ENCODE data around the gene TAS2R31. TPM values are rescaled to one million over a fixed set of nuclear protein-coding genes. Genes with fewer than 3 reads are reported as not detected.

The TAS2R31 gene
- total and polyA plus RNA-seq, 2 of the 13 experiments (the other 11 are each of a cell fraction or from before 2014, with no cell fraction given) = 0.96 to 6.5 TPM

GRCh38 chr12:11026118-11026517, 5.1 kb downstream of the TAS2R31 start:
- WGBS (ENCODE audit: low lambda C conversion rate) = 88% methylated on average over 6 of the region's 6 CpGs
- Histone ChIP-seq H3K9me3 (ENCODE audit: low read length) (no peaks in the 10 kb centered on the region), H3K79me2 (ENCODE audit: insufficient read depth, low read length) (no peaks in the 10 kb centered on the region), H3K4me3 (replicated peaks in 1 of 3; ENCODE audit: insufficient read depth in 1 of 3, low read depth in 2 of 3, low read length in 3 of 3) (no peak overlapping the region), H3K27me3 (ENCODE audit: control insufficient read depth in 1 of 2, insufficient read depth in 2 of 2, low read length in 2 of 2) (no peaks in the 10 kb centered on the region), H4K20me1 (ENCODE audit: insufficient read depth, low read length) (no peaks in the 10 kb centered on the region), H3K9ac (ENCODE audit: insufficient read depth, low read depth, low read length) (no peak overlapping the region), H2AFZ (ENCODE audit: low read length) (no peak overlapping the region), H3K36me3 (replicated peaks in 1 of 2; ENCODE audit: control insufficient read depth in 1 of 2, insufficient read depth in 2 of 2, low read length in 2 of 2) (peaks cover 3 to 13% of the 10 kb centered on the region in 2 experiments; a peak in 3 of 5 replicates), H3K4me2 (ENCODE audit: low read depth, low read length) (no peak overlapping the region), H3K4me1 (ENCODE audit: insufficient read depth, low read length) (peaks cover 28% of the 10 kb centered on the region), H3K27ac (ENCODE audit: extremely low read length, insufficient read depth, low read length) (no peak overlapping the region)
- ATAC-seq (peak; percentile 68), FAIRE-seq (no peak), DNase-seq (ENCODE audit: low spot score) (no peak)
- TF ChIP-seq CTCF (CRISPR knock-in tag; IDR thresholded peaks at IDR 0.05) = 0 out of 2 replicates have a peak, but pooled peaks have one; percentile 6
- TF ChIP-seq ATF7-NPFF (CRISPR knock-in tag; IDR thresholded peaks at IDR 0.05; ENCODE audit: low read depth) = no peak
- BruUV-seq (replicated peaks) = no TSS peak
- POLR2A ChIA-PET = interaction anchor here (0.6 to 1.4 kb wide), 2 partner anchors 145 to 146 kb away, joined by 3 read pairs; partner anchors contain the start of gene SMIM10L1
- intact Hi-C loops (cut with micrococcal nuclease; ENCODE audit: unreplicated experiment) = no loop called here
- CTCF ChIA-PET (ENCODE audit: low intra/inter-chr PET ratio, low total read pairs) = no interaction called here
- in situ Hi-C loops (cut with HindIII; ENCODE audit: extremely low pct_ligation_motif_present, low pct_unique_long_range_greater_than_20kb) = no loop called here

- ATAC-seq = no peak; the same call in 2 of the 3 replicates
- ChIA-PET CTCF (ENCODE audit: low intra/inter-chr PET ratio, low total read pairs) (no interaction called here), POLR2A (interaction anchor here (1.3 kb wide), 1 partner anchor 148 kb away, joined by 3 read pairs; the partner anchor contains the start of gene SMIM10L1)
- Histone ChIP-seq H3K9me3 (ENCODE audit: low read length) (no peaks in the 10 kb centered on the region), H3K27me3 (ENCODE audit: control insufficient read depth in 1 of 2, insufficient read depth in 2 of 2, low read length in 2 of 2) (no peaks in the 10 kb centered on the region), H3K27ac (ENCODE audit: extremely low read length, insufficient read depth, low read length) (peak overlapping the region; percentile 29), H2AFZ (ENCODE audit: low read length) (no peak overlapping the region), H3K4me1 (ENCODE audit: insufficient read depth, low read length) (peaks cover 28% of the 10 kb centered on the region), H3K79me2 (ENCODE audit: insufficient read depth, low read length) (no peaks in the 10 kb centered on the region), H3K4me3 (replicated peaks in 1 of 3; ENCODE audit: insufficient read depth in 1 of 3, low read depth in 2 of 3, low read length in 3 of 3) (no peak overlapping the region), H3K4me2 (ENCODE audit: low read depth, low read length) (no peak overlapping the region), H4K20me1 (ENCODE audit: insufficient read depth, low read length) (no peaks in the 10 kb centered on the region), H3K9ac (ENCODE audit: insufficient read depth, low read depth, low read length) (no peak overlapping the region), H3K36me3 (replicated peaks in 1 of 2; ENCODE audit: control insufficient read depth in 1 of 2, insufficient read depth in 2 of 2, low read length in 2 of 2) (peaks cover 3 to 13% of the 10 kb centered on the region in 2 experiments; a peak in 3 of 5 replicates)
- BruUV-seq (replicated peaks) = no TSS peak
- in situ Hi-C loops (cut with HindIII; ENCODE audit: extremely low pct_ligation_motif_present, low pct_unique_long_range_greater_than_20kb) (no loop called here), intact Hi-C loops (cut with micrococcal nuclease; ENCODE audit: unreplicated experiment) (no loop called here)
- 68% methylated on average over 2 of the region's 2 CpGs for WGBS (ENCODE audit: low lambda C conversion rate)
- DNase-seq (ENCODE audit: low spot score) = peak; percentile 21
- no peak for FAIRE-seq
- TF ChIP-seq DBP (CRISPR knock-in tag; IDR thresholded peaks at IDR 0.05; ENCODE audit: not compliant biosample characterization) (no peak), MEIS2 (CRISPR knock-in tag; IDR thresholded peaks at IDR 0.05) (no peak), BCLAF1 (IDR thresholded peaks at IDR 0.05) (no peak), ZNF597 (CRISPR knock-in tag; IDR thresholded peaks at IDR 0.05) (no peak), MTF1 (CRISPR knock-in tag; IDR thresholded peaks at IDR 0.05) (no peak), ZNF510 (CRISPR knock-in tag; IDR thresholded peaks at IDR 0.05; ENCODE audit: low read depth) (no peak), TBP (CRISPR knock-in tag; IDR thresholded peaks at IDR 0.05) (no peak), ZFYVE20 (CRISPR knock-in tag; IDR thresholded peaks at IDR 0.05; ENCODE audit: borderline replicate concordance, low read depth) (no peak)
Observed at GRCh38 chr12:11023387-11023786, 7.8 kb downstream of the TAS2R31 start.
